Upper lobe of left lung (tissue), 4 donors: ENCODE data around the gene ZNF574.

ENCODE experiments used
- CTCF ChIP-seq, 6 experiments: fragments of 450-650 bp in 4 of 6; fragments of 200-600 bp in 2 of 6; sonication (generic) in 2 of 6; IDR thresholded peaks; one replicate each; pipeline ENCODE4 v1.5.1; 2016 to 2019; ENCODE audit warnings: antibody characterized with exemption in 6 of 6
- EP300 ChIP-seq, 4 donors: sonication (generic); formaldehyde crosslinking; IDR thresholded peaks; one replicate each; pipeline ENCODE4 v1.5.1; 2017; ENCODE audit warnings: antibody characterized with exemption in 4 of 4, control low read depth in 2 of 4
- POLR2A ChIP-seq, 4 donors: fragments of 450-650 bp; IDR thresholded peaks; one replicate each; pipeline ENCODE4 v1.5.1; 2016 to 2017; ENCODE audit warnings: antibody characterized with exemption in 4 of 4, mild to moderate bottlenecking in 2 of 4
- POLR2AphosphoS5 ChIP-seq, 2 donors: sonication (generic); formaldehyde crosslinking; IDR thresholded peaks; one replicate each; pipeline ENCODE4 v1.5.1; 2017; ENCODE audit warnings: antibody characterized with exemption in 2 of 2

DNA sequence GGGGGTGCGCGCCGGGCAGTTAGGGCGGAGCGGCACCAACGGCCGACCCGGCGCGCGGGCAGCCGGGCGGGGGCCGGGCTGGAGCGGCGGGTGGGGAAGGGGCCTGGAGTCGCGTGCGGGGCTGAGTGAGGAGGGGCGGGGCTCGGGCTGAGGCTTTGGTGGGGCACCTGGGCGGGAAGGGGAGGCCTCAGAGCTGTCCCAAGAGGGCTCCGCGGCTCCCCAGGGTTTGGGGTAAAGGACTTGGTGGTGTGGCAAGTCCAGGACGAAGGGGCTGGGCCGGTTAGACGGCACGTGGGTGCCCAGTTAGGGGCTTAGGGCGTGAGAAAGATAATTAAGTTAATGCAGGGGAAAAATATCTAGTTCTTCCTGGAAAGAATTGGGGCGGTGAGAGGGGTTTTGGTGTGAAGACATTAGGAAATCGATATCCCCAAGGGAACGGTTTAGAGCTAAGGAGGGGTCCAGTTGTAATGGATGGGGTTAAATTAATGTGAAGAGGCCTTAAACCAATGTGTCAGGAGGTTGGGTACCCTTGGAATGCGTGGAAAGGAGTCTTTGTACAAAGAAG, 496 bp downstream of the ZNF574 start:
- TF ChIP-seq CTCF (IDR thresholded peaks at IDR 0.05) (no peak), POLR2AphosphoS5 (IDR thresholded peaks at IDR 0.05) (no peak), POLR2A (IDR thresholded peaks at IDR 0.05) (no peak), EP300 (IDR thresholded peaks at IDR 0.05) (no peak)
